ENCODE measurements around the gene LMCD1. TPM values are rescaled to one million over a fixed set of nuclear protein-coding genes. Genes with fewer than 3 reads are reported as not detected.
A peak's percentile ranks its signal among the peaks of the same experiment; 100 is the strongest.

The LMCD1 gene
- total RNA-seq, 1 donor from 2014 or later: 1.3 TPM

DNA sequence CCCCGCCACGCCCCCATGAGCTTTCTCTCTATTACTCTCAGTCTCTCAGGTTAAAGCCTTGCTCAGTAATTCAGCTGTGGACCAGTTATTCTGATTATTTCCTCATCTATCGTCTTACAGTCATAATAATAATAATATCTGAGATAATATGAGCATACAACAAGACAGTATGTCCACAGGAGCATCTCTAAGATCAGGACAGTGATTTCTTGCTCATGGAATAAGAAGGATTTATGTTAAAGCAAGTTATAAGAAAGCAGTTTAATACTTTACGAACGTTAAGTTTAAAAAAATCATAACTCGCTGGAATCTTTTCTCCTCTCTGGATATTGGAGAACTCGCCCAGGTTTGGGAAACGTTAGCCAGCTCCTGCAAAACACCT is 643 bp upstream of the LMCD1 start:
- H3K36me3 Mint-ChIP-seq (ENCODE audit: unreplicated experiment): no peaks in the 10 kb centered on the region
- peaks cover 7% of the 10 kb centered on the region for H3K4me1 Mint-ChIP-seq (ENCODE audit: low read depth, unreplicated experiment)
- peak overlapping the region; percentile 89 for H3K4me3 Mint-ChIP-seq (ENCODE audit: unreplicated experiment)
- H3K27me3 Mint-ChIP-seq (ENCODE audit: unreplicated experiment): peaks cover 5% of the 10 kb centered on the region
- H3K27ac Mint-ChIP-seq (ENCODE audit: unreplicated experiment): no peak overlapping the region
- TF ChIP-seq, protein P1, sequence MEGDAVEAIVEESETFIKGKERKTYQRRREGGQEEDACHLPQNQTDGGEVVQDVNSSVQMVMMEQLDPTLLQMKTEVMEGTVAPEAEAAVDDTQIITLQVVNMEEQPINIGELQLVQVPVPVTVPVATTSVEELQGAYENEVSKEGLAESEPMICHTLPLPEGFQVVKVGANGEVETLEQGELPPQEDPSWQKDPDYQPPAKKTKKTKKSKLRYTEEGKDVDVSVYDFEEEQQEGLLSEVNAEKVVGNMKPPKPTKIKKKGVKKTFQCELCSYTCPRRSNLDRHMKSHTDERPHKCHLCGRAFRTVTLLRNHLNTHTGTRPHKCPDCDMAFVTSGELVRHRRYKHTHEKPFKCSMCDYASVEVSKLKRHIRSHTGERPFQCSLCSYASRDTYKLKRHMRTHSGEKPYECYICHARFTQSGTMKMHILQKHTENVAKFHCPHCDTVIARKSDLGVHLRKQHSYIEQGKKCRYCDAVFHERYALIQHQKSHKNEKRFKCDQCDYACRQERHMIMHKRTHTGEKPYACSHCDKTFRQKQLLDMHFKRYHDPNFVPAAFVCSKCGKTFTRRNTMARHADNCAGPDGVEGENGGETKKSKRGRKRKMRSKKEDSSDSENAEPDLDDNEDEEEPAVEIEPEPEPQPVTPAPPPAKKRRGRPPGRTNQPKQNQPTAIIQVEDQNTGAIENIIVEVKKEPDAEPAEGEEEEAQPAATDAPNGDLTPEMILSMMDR (IDR thresholded peaks at IDR 0.05; ENCODE audit: partially characterized antibody, unreplicated experiment): no peak
- no peak for DNase-seq
- no peaks in the 10 kb centered on the region for H3K9me3 Mint-ChIP-seq (ENCODE audit: unreplicated experiment)

GRCh38 chr3:8503461-8503860 is 1.8 kb downstream of the LMCD1 start:
- DNase-seq: no peak
- H3K36me3 Mint-ChIP-seq (ENCODE audit: unreplicated experiment): no peaks in the 10 kb centered on the region
- no peak overlapping the region for H3K27ac Mint-ChIP-seq (ENCODE audit: unreplicated experiment)
- TF ChIP-seq, protein P1 (IDR thresholded peaks at IDR 0.05; ENCODE audit: partially characterized antibody, unreplicated experiment): no peak
- H3K27me3 Mint-ChIP-seq (ENCODE audit: unreplicated experiment): peaks cover 3% of the 10 kb centered on the region
- H3K4me1 Mint-ChIP-seq (ENCODE audit: low read depth, unreplicated experiment): peaks cover 7% of the 10 kb centered on the region
- H3K9me3 Mint-ChIP-seq (ENCODE audit: unreplicated experiment): no peaks in the 10 kb centered on the region
- H3K4me3 Mint-ChIP-seq (ENCODE audit: unreplicated experiment): no peak overlapping the region

- Mint-ChIP-seq H3K9me3 (ENCODE audit: unreplicated experiment) (no peaks in the 10 kb centered on the region), H3K4me1 (ENCODE audit: low read depth, unreplicated experiment) (peaks cover 7% of the 10 kb centered on the region), H3K36me3 (ENCODE audit: unreplicated experiment) (no peaks in the 10 kb centered on the region), H3K27ac (ENCODE audit: unreplicated experiment) (no peak overlapping the region), H3K27me3 (ENCODE audit: unreplicated experiment) (peaks cover 3% of the 10 kb centered on the region), H3K4me3 (ENCODE audit: unreplicated experiment) (no peak overlapping the region)
- no peak for DNase-seq
- TF ChIP-seq, protein P1 (IDR thresholded peaks at IDR 0.05; ENCODE audit: partially characterized antibody, unreplicated experiment): no peak
Measured at GRCh38 chr3:8503871-8504610, 2.4 kb downstream of the LMCD1 start.

- Mint-ChIP-seq H3K27me3 (ENCODE audit: unreplicated experiment) (peaks cover 3% of the 10 kb centered on the region), H3K27ac (ENCODE audit: unreplicated experiment) (no peak overlapping the region), H3K9me3 (ENCODE audit: unreplicated experiment) (no peaks in the 10 kb centered on the region), H3K36me3 (ENCODE audit: unreplicated experiment) (no peaks in the 10 kb centered on the region), H3K4me1 (ENCODE audit: low read depth, unreplicated experiment) (peaks cover 7% of the 10 kb centered on the region), H3K4me3 (ENCODE audit: unreplicated experiment) (no peak overlapping the region)
- TF ChIP-seq, protein P1 (IDR thresholded peaks at IDR 0.05; ENCODE audit: partially characterized antibody, unreplicated experiment): no peak
- no peak for DNase-seq
Measured at GRCh38 chr3:8504611-8504973, 3.0 kb downstream of the LMCD1 start.

DNA sequence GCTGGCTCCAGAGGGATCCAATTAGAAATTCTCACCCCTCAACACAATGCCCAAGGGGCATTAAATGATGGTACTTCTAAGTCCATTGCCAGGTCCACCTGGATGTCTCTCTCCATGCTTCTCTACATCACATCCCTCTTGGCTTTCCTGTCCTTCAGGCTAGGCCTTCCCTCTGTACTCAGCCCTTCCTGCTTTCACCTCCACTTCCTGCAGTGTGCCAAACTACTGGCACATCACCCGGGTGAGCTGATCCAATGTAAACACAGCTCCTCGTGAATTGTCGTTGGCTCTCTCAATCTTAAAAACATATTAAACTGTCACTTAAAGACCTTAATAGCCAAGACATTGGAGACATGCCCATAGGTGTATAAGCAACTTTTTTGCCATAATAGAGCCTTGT is 4.0 kb downstream of the LMCD1 start:
- no peak overlapping the region for H3K27ac Mint-ChIP-seq (ENCODE audit: unreplicated experiment)

More for the DNA sequence above, 4.0 kb downstream of the LMCD1 start:
- H3K27me3 Mint-ChIP-seq (ENCODE audit: unreplicated experiment): peaks cover 3% of the 10 kb centered on the region
- no peaks in the 10 kb centered on the region for H3K36me3 Mint-ChIP-seq (ENCODE audit: unreplicated experiment)
- peaks cover 5% of the 10 kb centered on the region for H3K4me1 Mint-ChIP-seq (ENCODE audit: low read depth, unreplicated experiment)
- DNase-seq: no peak
- H3K4me3 Mint-ChIP-seq (ENCODE audit: unreplicated experiment): no peak overlapping the region
- TF ChIP-seq, protein P1 (IDR thresholded peaks at IDR 0.05; ENCODE audit: partially characterized antibody, unreplicated experiment): no peak
- no peaks in the 10 kb centered on the region for H3K9me3 Mint-ChIP-seq (ENCODE audit: unreplicated experiment)
